Prostate gland (tissue), 2 donors: Measurements from ENCODE around the gene THBS4. TPM values are rescaled to one million over a fixed set of nuclear protein-coding genes. Genes with fewer than 3 reads are reported as not detected.

Experiments used
- DNase-seq: peaks from one replicate; pipeline ENCODE4 v3.0.0-alpha.2; 2019; ENCODE audit warnings: low spot score
- H3K27ac ChIP-seq, 2 donors: fragments of 200-600 bp; sonication (generic); 2 replicates each; pipeline ENCODE4 v1.5.1; 2017 to 2019
- H3K27me3 ChIP-seq: fragments of 200-600 bp; sonication (generic); replicated peaks from 2 replicates; pipeline ENCODE4 v1.5.1; 2019; ENCODE audit not compliant: insufficient read depth
- H3K36me3 ChIP-seq, 2 donors: fragments of 200-600 bp; sonication (generic); 1 replicate in 1 of 2; 2 replicates in 1 of 2; pipeline versions ENCODE4 v1.5.1 to v1.8.1; 2017 to 2019
- H3K4me1 ChIP-seq: fragments of 200-600 bp; sonication (generic); replicated peaks from 2 replicates; pipeline ENCODE4 v1.5.1; 2019
- H3K4me3 ChIP-seq, 2 donors: fragments of 200-600 bp; sonication (generic); 2 replicates each; pipeline ENCODE4 v1.5.1; 2017 to 2019
- H3K9me3 ChIP-seq: fragments of 200-600 bp; sonication (generic); 2 replicates; pipeline ENCODE4 v1.5.1; 2017
- CTCF ChIP-seq, 4 experiments: fragments of 200-600 bp in 2 of 4; fragments of 450-650 bp in 2 of 4; sonication (generic) in 2 of 4; IDR thresholded peaks; 1 replicate in 3 of 4; 2 replicates in 1 of 4; pipeline ENCODE4 v1.5.1; 2016 to 2019; ENCODE audit warnings: antibody characterized with exemption in 4 of 4, mild to moderate bottlenecking in 2 of 4, moderate library complexity in 2 of 4
- POLR2A ChIP-seq: fragments of 450-650 bp; IDR thresholded peaks from one replicate; pipeline ENCODE4 v1.6.1; 2016; ENCODE audit warnings: antibody characterized with exemption, mild to moderate bottlenecking
- POLR2AphosphoS5 ChIP-seq: sonication (generic); formaldehyde crosslinking; IDR thresholded peaks from one replicate; pipeline ENCODE4 v1.6.1; 2017; ENCODE audit warnings: antibody characterized with exemption
- WGBS: methylation state at CpG from one replicate; pipeline ENCODE4 v1.1.5; 2018; 5-methylcytosine and 5-hydroxymethylcytosine counted together
- intact Hi-C: fragments of 100-400 bp; cut with DNase I; formaldehyde crosslinking; loops from one replicate; pipeline ENCODE4 v1.14.2; 2022
- total RNA-seq, 2 donors: library from RNA; depleted of rRNA; stranded (reverse); fragments of >200 nt; gene quantifications; one replicate each; pipeline ENCODE4 v1.1.0, GENCODE V29; 2016

Gene THBS4
- total RNA-seq, 2 donors from 2014 or later, result 3.9 to 21.5 TPM

DNA sequence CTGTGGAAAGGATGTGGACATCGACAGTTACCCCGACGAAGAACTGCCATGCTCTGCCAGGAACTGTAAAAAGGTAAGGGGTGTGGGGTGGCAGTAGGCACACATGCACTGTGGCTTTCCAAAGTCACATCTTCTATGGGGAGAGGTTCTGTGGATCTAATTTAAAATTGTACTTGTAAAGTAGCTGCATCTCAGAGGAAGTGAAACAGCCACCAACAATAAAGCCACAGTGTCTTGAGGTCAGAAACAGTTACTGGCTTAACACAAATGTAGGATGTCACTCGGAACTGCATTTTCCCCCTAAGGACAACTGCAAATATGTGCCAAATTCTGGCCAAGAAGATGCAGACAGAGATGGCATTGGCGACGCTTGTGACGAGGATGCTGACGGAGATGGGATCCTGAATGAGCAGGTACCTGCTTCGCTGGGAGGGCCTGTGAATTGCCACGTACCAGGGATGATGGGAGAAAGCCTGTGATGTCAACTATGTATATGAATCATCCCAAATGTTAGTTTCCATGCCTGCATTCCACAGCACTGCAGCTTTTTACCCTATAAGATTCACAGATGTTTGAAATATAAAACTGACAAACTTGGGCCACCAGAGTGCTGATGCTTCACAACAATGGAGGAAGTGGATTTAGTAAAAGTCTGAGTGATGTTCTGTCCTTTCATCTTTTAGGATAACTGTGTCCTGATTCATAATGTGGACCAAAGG lies 35.3 kb downstream of the THBS4 start:
- no peaks in the 10 kb centered on the region for H3K4me1 ChIP-seq
- intact Hi-C loops, result no loop called here
- no peak overlapping the region for H3K27ac ChIP-seq
- WGBS, result 90% methylated on average over 10 of the region's 10 CpGs
- no peak overlapping the region for H3K4me3 ChIP-seq
- H3K9me3 ChIP-seq, result no peaks in the 10 kb centered on the region
- TF ChIP-seq POLR2A (no peak), POLR2AphosphoS5 (no peak)
- H3K36me3 ChIP-seq, result no peaks in the 10 kb centered on the region
- DNase-seq, result no peak
- H3K27me3 ChIP-seq, result no peaks in the 10 kb centered on the region

GRCh38 chr5:80071510-80072021 lies 36.4 kb downstream of the THBS4 start:
- no peak for DNase-seq
- H3K36me3 ChIP-seq, result no peaks in the 10 kb centered on the region
- no peak for TF ChIP-seq POLR2AphosphoS5
- TF ChIP-seq CTCF (IDR thresholded peaks at IDR 0.05), result no peak
- TF ChIP-seq POLR2A, result no peak
- H3K27me3 ChIP-seq, result no peaks in the 10 kb centered on the region
- no peaks in the 10 kb centered on the region for H3K4me1 ChIP-seq
- H3K4me3 ChIP-seq, result no peak overlapping the region
- H3K9me3 ChIP-seq, result no peaks in the 10 kb centered on the region
- intact Hi-C loops, result no loop called here
- WGBS, result 92% methylated on average over 2 of the region's 2 CpGs
- no peak overlapping the region for H3K27ac ChIP-seq

GRCh38 chr5:80072103-80073073 lies 37.2 kb downstream of the THBS4 start:
- H3K9me3 ChIP-seq, result no peaks in the 10 kb centered on the region
- TF ChIP-seq CTCF (IDR thresholded peaks at IDR 0.05) (no peak), POLR2A (no peak), POLR2AphosphoS5 (no peak)
- no peaks in the 10 kb centered on the region for H3K36me3 ChIP-seq
- no peak overlapping the region for H3K27ac ChIP-seq
- intact Hi-C loops, result no loop called here
- H3K27me3 ChIP-seq, result no peaks in the 10 kb centered on the region
- H3K4me1 ChIP-seq, result no peaks in the 10 kb centered on the region
- no peak overlapping the region for H3K4me3 ChIP-seq
- 82% methylated on average over 10 of the region's 10 CpGs for WGBS
- no peak for DNase-seq

DNA sequence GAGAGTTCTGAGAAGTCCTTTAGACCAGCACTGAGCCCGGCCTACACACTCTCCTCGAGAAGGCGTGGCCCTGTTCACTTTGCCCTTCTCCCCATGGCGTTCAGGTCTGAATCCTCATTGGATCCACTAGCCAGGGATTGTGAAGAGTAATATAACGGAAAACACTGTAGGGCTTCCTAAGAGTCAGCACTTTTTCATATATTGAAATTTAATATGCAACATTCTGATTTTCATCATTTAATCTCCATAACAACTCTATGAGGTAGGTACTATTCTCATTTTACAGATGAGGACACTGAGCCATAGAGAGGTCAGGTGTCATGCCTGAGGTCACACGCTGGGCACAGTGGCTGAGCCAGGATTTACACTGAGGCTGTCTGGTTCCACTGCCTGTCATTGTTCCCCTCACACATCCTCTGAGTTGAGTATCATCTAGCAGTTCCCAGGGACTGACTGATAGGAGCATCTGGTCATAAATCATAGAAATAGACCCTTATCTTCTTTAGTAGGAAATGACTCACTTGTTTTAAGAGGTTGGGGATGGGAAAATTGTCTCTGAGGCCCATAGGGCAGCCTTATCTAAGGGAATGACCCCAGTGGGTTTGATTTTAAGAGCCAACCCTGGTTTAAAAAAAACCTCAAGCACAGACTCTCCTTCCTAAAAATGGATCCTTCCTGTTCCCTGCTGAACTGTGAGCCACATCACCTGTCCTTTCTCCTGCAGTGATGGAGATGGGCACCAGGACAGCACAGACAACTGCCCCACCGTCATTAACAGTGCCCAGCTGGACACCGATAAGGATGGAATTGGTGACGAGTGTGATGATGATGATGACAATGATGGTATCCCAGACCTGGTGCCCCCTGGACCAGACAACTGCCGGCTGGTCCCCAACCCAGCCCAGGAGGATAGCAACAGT lies 41.2 kb downstream of the THBS4 start:
- Histone ChIP-seq H3K27ac (no peak overlapping the region), H3K9me3 (no peaks in the 10 kb centered on the region), H3K27me3 (no peaks in the 10 kb centered on the region), H3K36me3 (no peaks in the 10 kb centered on the region), H3K4me3 (no peak overlapping the region), H3K4me1 (no peaks in the 10 kb centered on the region)
- WGBS, result 91% methylated on average over 10 of the region's 10 CpGs
- TF ChIP-seq POLR2A, result no peak
- TF ChIP-seq POLR2AphosphoS5, result no peak
- no peak for TF ChIP-seq CTCF (IDR thresholded peaks at IDR 0.05)
- no peak for DNase-seq
- intact Hi-C loops, result loop anchor here (5.0 kb wide), 1 partner anchor 514 kb away; no protein-coding TSS in a partner anchor
